NCI-H526 treated with DMSO at 0.1 percent for 48 hours (cell line): Measurements from ENCODE around the gene DTNB.
"Not testable (repeated sequence)": the region's sequence is repeated elsewhere in the genome, so short reads cannot be mapped to it uniquely, and the experiment has no call there.

ENCODE experiments used
- DNase-seq: peaks from one replicate; lab custom pipeline; 2025; lab: John Stamatoyannopoulos, UW

Gene DTNB

GRCh38 chr2:25588576-25588975 is 84.8 kb downstream of the DTNB start:
- DNase-seq: no peak

GRCh38 chr2:25587361-25587760 is 86.0 kb downstream of the DTNB start:
- DNase-seq: no peak

DNA sequence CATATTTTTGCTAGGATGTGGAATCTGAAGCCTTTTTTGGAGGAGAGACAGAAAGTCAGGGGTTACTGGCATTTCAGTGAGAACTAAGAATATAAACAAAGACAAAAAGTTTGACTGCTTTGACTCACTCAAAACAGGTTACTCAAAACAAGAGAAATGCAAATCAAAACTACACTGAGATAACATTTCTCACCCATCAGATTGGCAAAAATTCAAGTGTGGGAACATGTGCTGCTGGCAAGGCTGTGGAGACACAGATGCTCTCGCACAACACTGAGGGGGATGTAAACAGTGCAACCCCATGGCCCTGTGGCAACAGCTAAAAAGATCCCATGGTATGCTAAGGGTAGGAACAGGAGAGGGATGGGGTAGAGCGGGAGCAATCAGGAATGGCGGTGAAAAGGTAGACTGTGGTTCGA is 86.6 kb downstream of the DTNB start:
- DNase-seq: no peak

- no peak for DNase-seq
Measured at GRCh38 chr2:25585189-25585588, 88.2 kb downstream of the DTNB start.

DNA sequence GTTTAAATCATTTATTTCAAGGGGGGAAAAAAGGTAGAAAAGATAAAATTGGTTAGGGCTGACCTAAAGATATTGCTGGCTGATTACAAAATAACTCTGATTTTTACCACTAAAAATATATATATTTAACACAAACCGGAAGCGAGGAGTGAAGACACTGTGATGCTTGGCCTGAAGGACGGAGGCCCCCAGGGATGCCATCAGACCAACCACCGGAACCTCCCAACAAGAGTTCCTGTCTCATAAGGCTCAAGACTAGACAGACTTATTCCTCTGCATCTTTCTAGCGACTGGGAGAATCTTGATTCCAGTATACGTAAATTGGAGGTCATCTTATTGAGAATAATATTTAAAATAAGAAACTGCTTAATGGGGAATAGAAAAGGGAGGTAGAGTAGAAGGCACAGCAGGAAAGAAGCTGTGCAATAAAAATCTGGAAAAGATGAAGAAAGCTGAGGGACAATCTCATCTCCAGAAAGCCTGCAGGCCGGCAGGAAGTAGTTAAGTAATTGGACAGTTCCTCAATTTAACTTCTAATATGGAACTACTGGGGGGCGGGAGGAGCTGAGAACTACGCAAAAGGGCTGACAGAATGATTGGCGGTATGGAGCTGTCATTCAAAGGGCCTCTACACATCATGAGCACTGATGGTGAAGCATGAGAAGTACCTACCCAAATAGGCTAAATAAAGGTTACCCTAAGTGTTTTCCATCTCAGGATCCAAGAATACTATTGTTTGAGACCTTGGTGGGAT is 91.1 kb downstream of the DTNB start:
- DNase-seq: no peak

DNA sequence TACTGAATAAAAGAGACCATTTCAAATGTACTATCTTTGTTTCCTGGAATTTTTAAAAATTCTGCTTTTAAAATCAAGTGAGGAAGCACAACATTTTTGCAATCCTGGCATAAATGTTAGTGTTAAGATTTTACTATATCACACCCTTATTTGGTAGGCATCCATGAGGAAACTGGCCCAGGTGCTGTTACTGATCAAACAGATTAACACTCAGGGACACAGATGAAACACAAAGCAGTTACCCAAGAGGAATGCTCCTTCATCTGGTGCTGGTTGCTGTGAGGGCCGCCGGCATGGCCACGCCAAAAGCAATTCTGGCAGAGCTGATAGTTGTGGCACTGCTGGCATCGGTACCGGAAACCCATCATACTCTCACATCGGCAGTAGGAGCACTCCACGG is 96.8 kb downstream of the DTNB start:
- no peak for DNase-seq

GRCh38 chr2:25572638-25573037 is 100.7 kb downstream of the DTNB start:
- DNase-seq: no peak

- no peak for DNase-seq
Measured at GRCh38 chr2:25570161-25570845, 103.1 kb downstream of the DTNB start.

DNA sequence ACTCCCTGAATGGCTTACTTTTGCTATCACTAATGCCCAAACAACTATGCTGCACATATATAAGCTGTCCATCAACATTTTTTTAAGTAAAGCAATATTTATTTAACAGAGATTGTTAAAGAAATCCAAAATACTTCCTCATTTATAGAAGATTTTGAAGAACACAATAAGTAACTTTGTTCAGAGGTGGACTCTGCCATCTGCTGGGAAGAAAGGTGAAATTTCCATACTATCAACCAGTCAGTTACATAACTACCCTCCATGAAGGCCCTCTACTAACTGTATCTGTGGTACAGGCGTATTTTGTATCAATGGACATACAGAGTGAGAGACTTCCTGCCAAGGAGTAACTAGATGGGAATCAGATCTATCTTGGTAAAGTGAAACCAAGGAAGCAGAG is 106.0 kb downstream of the DTNB start:
- peak; percentile 11 for DNase-seq

DNA sequence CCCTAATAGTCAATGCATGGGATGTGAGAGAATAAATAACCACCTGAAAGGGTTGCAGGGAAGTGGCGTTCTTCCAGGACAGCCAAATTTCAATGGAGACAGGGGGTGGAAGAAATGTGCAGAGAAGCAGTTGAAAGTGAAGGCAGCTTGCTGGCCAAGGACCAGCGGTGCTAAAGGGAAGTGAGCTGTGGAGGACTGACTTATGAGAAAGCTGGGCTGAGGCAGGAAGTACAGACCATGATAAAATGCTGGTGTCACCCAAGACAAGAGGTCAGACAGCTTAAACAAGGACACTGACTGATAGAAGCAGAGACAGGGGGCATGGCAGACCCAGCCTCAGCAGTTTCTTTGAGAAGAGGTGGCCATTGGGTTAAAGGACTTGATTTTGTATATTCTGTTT is 106.7 kb downstream of the DTNB start:
- no peak for DNase-seq

DNA sequence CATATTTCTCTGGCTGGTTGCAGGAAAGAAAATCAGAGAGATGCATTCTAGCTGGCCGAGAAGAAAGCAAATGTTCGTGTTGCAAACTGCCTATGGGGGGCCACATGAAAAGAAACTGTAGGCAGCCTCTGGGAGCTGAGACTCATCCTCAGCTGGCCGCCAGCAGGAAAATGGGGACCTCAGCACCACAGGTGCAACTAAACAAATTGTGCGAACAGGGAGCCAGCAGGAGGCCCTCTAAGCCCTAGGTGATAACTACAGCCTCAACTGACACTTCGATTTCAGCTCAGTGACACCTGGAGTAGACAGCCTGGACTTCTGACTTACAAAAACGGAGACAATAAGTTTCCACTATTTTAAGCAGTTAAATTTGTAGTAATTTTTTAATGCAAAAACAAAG is 107.3 kb downstream of the DTNB start:
- DNase-seq: no peak

DNA sequence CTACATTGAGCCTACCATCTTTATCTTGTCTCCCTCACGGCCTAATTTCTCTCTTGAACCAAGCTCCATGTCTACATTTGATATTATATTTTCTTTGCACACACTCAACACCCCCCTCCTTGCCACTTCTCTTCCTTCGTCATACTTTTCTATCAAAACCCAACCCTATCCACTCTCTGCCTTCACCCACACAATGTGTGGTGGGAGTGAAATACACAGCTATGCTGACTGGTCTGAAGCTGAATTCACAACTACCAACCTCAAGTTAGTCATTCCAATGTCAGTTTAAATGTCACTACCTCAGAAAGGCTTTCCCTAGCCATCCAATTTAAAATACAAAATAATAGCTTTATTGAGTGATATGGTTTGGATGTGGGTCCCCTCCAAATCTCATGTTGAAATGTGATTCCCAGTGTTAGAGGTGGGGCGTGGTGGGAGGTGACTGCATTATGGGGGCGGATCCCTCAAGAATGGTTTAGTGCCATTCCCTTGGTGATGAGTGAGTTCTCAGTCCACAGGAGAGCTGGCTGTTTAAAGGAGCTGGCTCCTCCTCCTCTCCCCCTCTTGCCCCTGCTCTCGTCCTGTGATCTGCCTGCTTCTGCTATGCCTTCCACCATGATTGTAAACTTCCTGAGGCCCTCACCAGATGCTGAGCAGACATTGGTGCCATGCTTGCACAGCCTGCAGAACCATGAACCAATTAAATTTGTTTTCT is 112.1 kb downstream of the DTNB start:
- DNase-seq: no peak

GRCh38 chr2:25559148-25559547 is 114.2 kb downstream of the DTNB start:
- DNase-seq: no peak

DNA sequence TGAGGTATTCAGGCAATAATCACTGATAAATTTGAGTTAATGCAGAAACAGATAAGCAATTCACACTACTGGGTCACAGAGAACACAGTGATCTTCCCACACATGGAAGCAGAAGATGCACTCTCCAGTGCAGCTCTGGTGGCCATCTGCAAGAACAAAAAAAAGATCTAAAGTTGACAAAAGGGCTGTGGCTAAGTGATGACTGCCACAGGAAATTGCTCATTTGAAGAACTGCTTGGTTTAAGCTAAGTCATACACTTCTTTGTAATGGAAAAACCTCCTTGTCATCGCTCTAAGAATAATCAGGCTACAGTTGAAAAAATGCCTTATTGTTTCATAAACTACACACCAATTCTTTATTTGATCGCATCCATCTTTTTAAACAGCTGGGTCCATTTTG is 115.1 kb downstream of the DTNB start:
- DNase-seq: no peak

DNA sequence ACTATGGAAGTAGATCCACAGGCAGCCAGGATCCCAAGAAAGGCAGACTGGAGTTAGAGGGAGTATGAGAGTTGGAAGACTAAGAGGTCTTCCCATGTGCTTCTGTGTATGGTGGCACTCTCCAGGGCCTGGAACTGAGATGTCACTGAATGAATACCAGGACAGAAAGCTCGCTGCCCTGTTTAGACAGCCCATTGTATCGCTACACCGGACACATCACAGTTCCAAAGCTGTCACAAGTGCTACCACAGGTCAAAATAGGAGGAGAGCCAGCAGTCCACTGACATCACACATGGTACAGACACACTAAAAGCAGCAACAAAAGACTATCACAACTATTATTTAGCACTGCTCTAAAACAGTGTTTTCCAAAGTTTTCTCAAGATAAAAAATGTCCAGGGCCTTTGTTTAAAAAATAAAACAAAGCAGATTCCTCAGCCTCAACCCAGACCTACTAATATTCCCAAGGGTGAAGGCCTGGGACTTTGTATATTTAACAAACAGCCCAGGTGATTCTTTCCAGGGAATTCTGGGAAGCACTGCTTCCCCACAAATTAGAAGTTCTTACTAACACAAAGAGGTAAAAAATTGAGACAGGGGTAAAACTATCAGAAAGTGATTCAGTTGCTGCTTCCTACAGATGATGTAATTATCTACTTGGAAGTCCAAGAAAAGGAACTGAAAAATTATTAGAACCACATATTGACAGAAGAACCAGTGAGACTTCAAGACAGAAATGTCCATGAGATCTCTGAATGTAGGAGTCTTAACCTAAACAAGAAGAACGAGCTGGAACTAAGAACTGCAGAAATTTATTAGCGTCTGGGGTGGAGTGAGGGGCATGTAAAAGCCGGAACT is 116.0 kb downstream of the DTNB start:
- DNase-seq: no peak

- DNase-seq: no peak
Measured at GRCh38 chr2:25552318-25552717, 121.1 kb downstream of the DTNB start.

DNA sequence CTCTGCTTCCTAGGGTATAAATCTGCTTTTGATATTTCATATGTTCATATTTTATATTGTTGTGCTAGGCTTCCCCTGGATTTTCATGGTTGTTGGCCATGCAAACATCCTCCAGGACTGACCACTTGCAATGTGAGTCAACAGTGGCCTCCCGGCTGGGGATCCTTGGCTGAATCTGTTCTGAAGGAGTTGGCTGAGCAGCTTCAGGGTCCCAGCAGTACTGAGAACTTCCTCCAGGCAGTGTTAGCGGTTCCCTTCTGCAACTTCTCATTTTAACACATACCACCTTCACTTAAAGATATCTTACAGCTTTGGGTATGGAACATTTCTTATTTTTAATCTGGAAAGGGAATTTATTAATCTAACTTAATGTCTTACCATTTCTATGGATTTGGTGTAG is 122.1 kb downstream of the DTNB start:
- DNase-seq: no peak

DNA sequence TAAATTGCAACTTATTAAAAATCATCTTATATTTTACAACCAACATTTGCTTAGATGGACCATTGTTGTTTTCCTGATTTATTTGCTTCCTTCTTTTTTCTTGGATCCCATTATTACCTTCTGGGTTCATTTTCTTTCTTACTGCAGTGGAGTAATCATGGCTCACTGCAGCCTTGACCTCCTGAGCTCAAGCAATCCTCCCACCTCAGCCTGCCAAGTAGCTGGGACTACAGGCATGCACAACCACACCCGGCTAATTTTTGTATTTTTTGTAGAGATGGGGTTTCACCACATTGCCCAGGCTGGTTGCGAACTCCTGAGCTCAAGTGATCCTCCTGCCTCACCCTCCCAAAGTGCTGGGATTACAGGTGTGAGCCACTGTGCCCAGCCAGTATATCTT is 123.8 kb downstream of the DTNB start:
- not testable (repeated sequence) for DNase-seq

DNA sequence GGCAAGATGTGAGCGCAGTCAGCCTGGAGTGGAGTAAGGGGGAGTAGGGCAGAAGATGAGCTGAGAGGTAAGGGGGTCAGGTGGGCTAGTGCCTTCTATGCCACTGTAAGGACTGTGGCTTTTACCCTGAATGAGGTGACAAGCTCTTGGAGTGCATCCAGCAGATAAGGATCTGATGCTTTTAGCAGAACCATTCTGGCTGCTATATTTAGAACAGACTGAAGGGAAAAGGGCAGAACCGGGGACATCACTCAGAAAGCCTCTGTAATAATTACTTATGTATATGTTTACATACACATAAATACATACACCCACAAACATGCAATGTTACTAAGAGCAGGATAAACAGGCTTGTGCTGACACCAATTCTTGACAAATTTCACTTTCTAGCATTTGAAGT is 124.8 kb downstream of the DTNB start:
- DNase-seq: no peak

- DNase-seq: no peak
Measured at GRCh38 chr2:25546852-25547251, 126.5 kb downstream of the DTNB start.

- no peak for DNase-seq
Measured at GRCh38 chr2:25545899-25546298, 127.5 kb downstream of the DTNB start.

DNA sequence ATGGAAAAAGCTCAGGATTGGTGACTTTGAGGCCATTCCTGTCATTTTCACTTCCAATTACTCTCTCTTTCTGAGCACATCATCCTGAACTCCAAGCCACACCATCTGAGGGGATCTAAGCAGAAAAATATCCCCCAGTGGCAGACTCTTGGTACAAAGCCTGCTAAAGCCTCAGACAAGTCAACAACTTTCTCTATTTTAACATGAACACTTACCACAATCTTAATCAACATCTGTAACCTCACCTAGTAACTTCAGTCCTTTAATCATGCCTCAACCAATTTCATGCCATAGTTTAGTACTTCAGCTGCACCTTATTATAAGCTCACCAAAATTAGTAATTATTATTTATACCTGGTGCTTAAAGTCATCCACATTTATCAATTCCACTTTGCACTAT is 128.9 kb downstream of the DTNB start:
- no peak for DNase-seq
